Measurements from ENCODE around the gene ADSS1. TPM values are rescaled to one million over a fixed set of nuclear protein-coding genes. Genes with fewer than 3 reads are reported as not detected.

ADSS1 gene
- total RNA-seq, 1 experiment from 2014 or later, result 9.9 TPM

GRCh38 chr14:104783484-104784217, 59.6 kb downstream of the ADSS1 start:
- no peak overlapping the region for H3K4me2 ChIP-seq (ENCODE audit: low read length)
- no peak overlapping the region for H3K9ac ChIP-seq (ENCODE audit: low read length)
- CTCF ChIA-PET, result no interaction called here
- H3K9me3 ChIP-seq (ENCODE audit: control insufficient read depth in 1 of 2, insufficient read depth in 1 of 2, low read depth in 1 of 2, low read length in 2 of 2), result no peaks in the 10 kb centered on the region
- POLR2A ChIA-PET, result no interaction called here
- H2AFZ ChIP-seq (ENCODE audit: low read depth, low read length, poor library complexity, severe bottlenecking), result no peak overlapping the region
- peaks cover 30% of the 10 kb centered on the region; the same call in 1 of the 2 replicates for H3K79me2 ChIP-seq (ENCODE audit: insufficient read depth, low read length)
- TF ChIP-seq EZH2 (IDR thresholded peaks at IDR 0.05) (no peak), SP1 (IDR thresholded peaks at IDR 0.05; ENCODE audit: low read depth) (no peak), FOSL1 (IDR thresholded peaks at IDR 0.05; ENCODE audit: low read depth) (no peak), JUND (IDR thresholded peaks at IDR 0.05) (no peak), ATF3 (IDR thresholded peaks at IDR 0.05) (no peak), ZBTB33 (IDR thresholded peaks at IDR 0.05; ENCODE audit: extremely low read depth, insufficient replicate concordance, low read length) (no peak), EGR1 (IDR thresholded peaks at IDR 0.05; ENCODE audit: low read depth) (no peak), SIN3A (IDR thresholded peaks at IDR 0.05; ENCODE audit: low read depth) (no peak), POLR2A (IDR thresholded peaks at IDR 0.05; ENCODE audit: borderline replicate concordance, extremely low read depth, insufficient read depth, insufficient read length) (no peak), POLR2AphosphoS5 (IDR thresholded peaks at IDR 0.05; ENCODE audit: low read depth, low read length) (no peak), SRF (IDR thresholded peaks at IDR 0.05; ENCODE audit: low read depth) (no peak), REST (IDR thresholded peaks at IDR 0.05; ENCODE audit: low read depth) (no peak), RAD21 (IDR thresholded peaks at IDR 0.05; ENCODE audit: low read depth) (no peak), CTCF (IDR thresholded peaks at IDR 0.05 in 2 of 3, conservative IDR thresholded peaks at IDR 0.05 in 1 of 3; ENCODE audit: borderline replicate concordance in 1 of 3, insufficient read depth in 1 of 3, low read depth in 2 of 3, low read length in 2 of 3) (no peak), EZH2phosphoT487 (IDR thresholded peaks at IDR 0.05; ENCODE audit: borderline replicate concordance) (no peak), YY1 (IDR thresholded peaks at IDR 0.05; ENCODE audit: extremely low read depth, insufficient replicate concordance, low read depth, low read length) (no peak), ZFX (IDR thresholded peaks at IDR 0.05) (no peak), ZNF274 (IDR thresholded peaks at IDR 0.05; ENCODE audit: low read depth, low read length) (no peak), TCF7L2 (IDR thresholded peaks at IDR 0.05; ENCODE audit: borderline replicate concordance, extremely low read depth, insufficient read depth, insufficient read length) (no peak)
- no peak for DNase-seq (ENCODE audit: low read depth, low spot score)
- intact Hi-C loops (cut with micrococcal nuclease), result no loop called here
- H3K9me2 ChIP-seq (ENCODE audit: insufficient read depth), result no peaks in the 10 kb centered on the region
- peaks cover 0 to 3% of the 10 kb centered on the region in 2 experiments; a peak in 2 of 4 replicates for H3K36me3 ChIP-seq (ENCODE audit: control insufficient read depth in 1 of 2, insufficient read depth in 2 of 2, low read length in 2 of 2)
- no peak overlapping the region for H3K27ac ChIP-seq (ENCODE audit: low read depth, low read length)
- no peaks in the 10 kb centered on the region for H4K20me1 ChIP-seq (ENCODE audit: insufficient read depth)
- no peak overlapping the region for H3K4me3 ChIP-seq (replicated peaks in 1 of 2; ENCODE audit: low read depth in 1 of 2, low read length in 2 of 2)
- no TSS peak for BruUV-seq (replicated peaks)
- RAD21 ChIA-PET (ENCODE audit: low non-redundant PET in 1 of 2, low total read pairs in 2 of 2, uncharacterized antibody in 2 of 2, unreplicated experiment in 2 of 2), result no interaction called here
- no peaks in the 10 kb centered on the region for H3K4me1 ChIP-seq (ENCODE audit: control insufficient read depth in 1 of 2, insufficient read depth in 2 of 2, low read length in 2 of 2)
- no peaks in the 10 kb centered on the region for H3K27me3 ChIP-seq (ENCODE audit: insufficient read depth, low read length)
- no peak for ATAC-seq
